DOHH2 (cell line): ENCODE measurements around the gene GP9.

Experiments
- CTCF ChIP-seq: fragments of 200-600 bp; sonication (generic); IDR thresholded peaks from one replicate; pipeline ENCODE4 v1.5.1; 2014; ENCODE audit warnings: antibody characterized with exemption, mild to moderate bottlenecking, low read depth, low read length; ENCODE audit not compliant: poor library complexity, severe bottlenecking
- EZH2phosphoT487 ChIP-seq: fragments of 200-600 bp; sonication (generic); IDR thresholded peaks from 2 replicates; pipeline ENCODE4 v1.6.1; 2017; ENCODE audit warnings: borderline replicate concordance, mild to moderate bottlenecking, antibody characterized with exemption, low read length, moderate library complexity, mixed read lengths

DNA sequence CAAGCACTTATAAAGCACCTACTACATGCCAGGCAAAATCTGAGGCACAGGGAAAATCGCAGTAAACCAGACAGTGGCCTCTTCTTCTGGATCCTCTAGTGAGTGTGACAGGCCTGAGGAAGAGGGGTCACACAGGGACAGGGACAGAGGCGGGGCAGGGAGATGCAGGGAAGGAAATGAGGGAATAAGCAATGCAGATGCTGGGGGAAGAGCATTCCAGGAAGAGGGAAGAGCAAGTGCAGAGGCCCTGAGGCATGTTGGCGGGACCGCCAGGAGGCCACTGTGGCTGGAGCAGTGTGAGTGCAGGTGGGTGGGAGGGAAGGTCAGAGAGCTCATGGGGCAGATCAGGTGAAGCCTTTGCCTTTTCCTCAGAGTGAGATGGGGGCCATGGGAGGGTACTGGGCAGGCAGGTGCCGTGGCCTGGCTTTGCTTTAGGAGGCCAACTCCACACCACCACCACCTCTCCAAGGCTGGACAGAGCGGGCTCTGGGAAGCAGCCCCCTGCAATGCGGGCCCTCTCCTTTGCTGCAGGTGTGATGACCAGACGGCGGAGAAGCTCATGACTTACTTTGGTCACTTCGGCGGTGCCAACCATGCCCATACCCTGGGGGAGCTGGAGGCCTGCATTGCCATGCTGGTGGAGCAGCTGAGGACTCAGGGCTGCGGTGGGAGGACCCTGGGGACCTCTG is 26.8 kb upstream of the GP9 start:
- TF ChIP-seq CTCF (no peak), EZH2phosphoT487 (no peak)
